ENCODE data around the gene IGF2.

- TF ChIP-seq ZFP30 (CRISPR knock-in tag; IDR thresholded peaks at IDR 0.05) (no peak), BACH2 (CRISPR knock-in tag; IDR thresholded peaks at IDR 0.05; ENCODE audit: borderline replicate concordance) (no peak), ARNTL (CRISPR knock-in tag; IDR thresholded peaks at IDR 0.05; ENCODE audit: borderline replicate concordance, low read depth) (no peak), ESRRG (CRISPR knock-in tag; IDR thresholded peaks at IDR 0.05) (no peak)
Observed at GRCh38 chr11:2126520-2127085, 12.6 kb downstream of the IGF2 start.
